Keratinocyte (primary cell): ENCODE measurements around the gene LEKR1. TPM values are rescaled to one million over a fixed set of nuclear protein-coding genes. Genes with fewer than 3 reads are reported as not detected.

ENCODE experiments used
- DNase-seq: peaks from one replicate; pipeline ENCODE4 v3.0.0-alpha.2; 2011; ENCODE audit warnings: low read depth, missing footprints, low spot score
- FAIRE-seq: peaks from 2 replicates; lab custom pipeline; 2011; peaks lifted over from hg19 to GRCh38; lab: Jason Lieb, UNC
- H2AFZ ChIP-seq: 2 replicates; pipeline ENCODE4 v1.6.0; 2012; ENCODE audit warnings: low read length, control low read depth, inconsistent platforms; ENCODE audit not compliant: control insufficient read depth
- H3K27ac ChIP-seq: 2 replicates; pipeline ENCODE4 v1.5.1; 2011; ENCODE audit warnings: low read length; ENCODE audit not compliant: control insufficient read depth, insufficient read depth
- H3K27me3 ChIP-seq: 3 replicates; pipeline ENCODE4 v1.6.0; 2011; ENCODE audit warnings: low read length; ENCODE audit not compliant: control insufficient read depth, insufficient read depth; ENCODE audit errors: extremely low read depth
- H3K36me3 ChIP-seq, 2 experiments: 2 replicates in 1 of 2; 3 replicates in 1 of 2; pipeline ENCODE4 v1.5.1; 2011; ENCODE audit warnings: low read length in 2 of 2, mild to moderate bottlenecking in 1 of 2; ENCODE audit not compliant: control insufficient read depth in 2 of 2, insufficient read depth in 2 of 2; ENCODE audit errors: extremely low read depth in 1 of 2
- H3K4me1 ChIP-seq: 3 replicates; pipeline ENCODE4 v1.5.1; 2011; ENCODE audit warnings: low read length; ENCODE audit not compliant: control insufficient read depth, insufficient read depth; ENCODE audit errors: extremely low read depth
- H3K4me2 ChIP-seq: 3 replicates; pipeline ENCODE4 v1.6.0; 2011; ENCODE audit warnings: low read depth, low read length; ENCODE audit not compliant: control insufficient read depth, insufficient read depth; ENCODE audit errors: extremely low read depth
- H3K4me3 ChIP-seq, 3 experiments: fragments of 200-600 bp in 1 of 3; sonication (generic) in 1 of 3; 2 replicates in 2 of 3; 3 replicates in 1 of 3; pipeline ENCODE4 v1.5.1; 2011 to 2016; ENCODE audit warnings: low read length in 3 of 3, mild to moderate bottlenecking in 3 of 3, control low read depth in 2 of 3, inconsistent platforms in 1 of 3, low read depth in 1 of 3, mixed read lengths in 1 of 3, mixed run types in 1 of 3, moderate library complexity in 1 of 3; ENCODE audit not compliant: control insufficient read depth in 2 of 3, insufficient read depth in 2 of 3; ENCODE audit errors: extremely low read depth in 1 of 3
- H3K79me2 ChIP-seq: 2 replicates; pipeline ENCODE4 v1.6.0; 2012; ENCODE audit warnings: low read length; ENCODE audit not compliant: control insufficient read depth, insufficient read depth
- H3K9ac ChIP-seq: 3 replicates; pipeline ENCODE4 v1.6.0; 2011; ENCODE audit warnings: low read length; ENCODE audit not compliant: control insufficient read depth, insufficient read depth; ENCODE audit errors: extremely low read depth
- H3K9me1 ChIP-seq: 3 replicates; pipeline ENCODE4 v1.6.0; 2011; ENCODE audit warnings: low read length; ENCODE audit not compliant: control insufficient read depth, insufficient read depth; ENCODE audit errors: extremely low read depth
- H3K9me3 ChIP-seq: 2 replicates; pipeline ENCODE4 v1.5.1; 2012; ENCODE audit warnings: low read depth, low read length; ENCODE audit not compliant: control insufficient read depth
- H4K20me1 ChIP-seq: 3 replicates; pipeline ENCODE4 v1.6.0; 2011; ENCODE audit warnings: low read length; ENCODE audit not compliant: control insufficient read depth, insufficient read depth; ENCODE audit errors: extremely low read depth
- CTCF ChIP-seq, 3 experiments: IDR thresholded peaks in 1 of 3; conservative IDR thresholded peaks in 1 of 3; optimal IDR thresholded peaks in 1 of 3; 2 replicates in 2 of 3; 3 replicates in 1 of 3; pipeline versions ENCODE3 to v1.5.1; 2011; ENCODE audit warnings: low read length in 3 of 3, mild to moderate bottlenecking in 3 of 3, moderate library complexity in 2 of 3, control low read depth in 1 of 3, inconsistent platforms in 1 of 3; ENCODE audit not compliant: insufficient read depth in 2 of 3; ENCODE audit errors: extremely low read depth in 1 of 3
- EZH2 ChIP-seq: IDR thresholded peaks from one replicate; pipeline ENCODE4 v1.6.1; 2012; ENCODE audit warnings: inconsistent platforms, mild to moderate bottlenecking, low read length, moderate library complexity
- dilution Hi-C: fragments of 300-500 bp; cut with MboI; formaldehyde crosslinking; loops from one replicate; pipeline ENCODE4 v1.7.0; 2020; ENCODE audit warnings: low sequenced_read_pairs; ENCODE audit not compliant: extremely low pct_ligation_motif_present
- polyA plus RNA-seq, 5 experiments: library from polyadenylated mRNA; depleted of rRNA in 3 of 5; stranded (reverse) in 3 of 5; stranded (forward) in 1 of 5; unstranded in 1 of 5; fragments of >200 nt; gene quantifications; 1 replicate in 1 of 5; 2 replicates in 3 of 5; 3 replicates in 1 of 5; pipeline versions ENCODE4 v1.2.1 to v1.2.3, GENCODE V29; 2011 to 2012; ENCODE audit warnings: missing spikeins in 2 of 5, low read depth in 1 of 5, low replicate concordance in 1 of 5

LEKR1 gene
- polyA plus RNA-seq, 1 donor (not counting 4 experiments of a cell fraction or from before 2014, with no cell fraction given): 0.63 TPM

- dilution Hi-C loops: no loop called here
- Histone ChIP-seq H3K9me3 (no peaks in the 10 kb centered on the region), H3K27ac (no peak overlapping the region), H3K79me2 (no peaks in the 10 kb centered on the region), H3K4me3 (no peak overlapping the region), H3K9me1 (no peaks in the 10 kb centered on the region), H3K36me3 (no peaks in the 10 kb centered on the region), H3K9ac (no peak overlapping the region), H2AFZ (no peak overlapping the region), H3K4me1 (peaks cover 10% of the 10 kb centered on the region), H4K20me1 (no peaks in the 10 kb centered on the region), H3K4me2 (no peak overlapping the region), H3K27me3 (no peaks in the 10 kb centered on the region)
- TF ChIP-seq EZH2 (no peak), CTCF (optimal IDR thresholded peaks at IDR 0.05 in 1 of 3, IDR thresholded peaks at IDR 0.05 in 1 of 3, conservative IDR thresholded peaks at IDR 0.05 in 1 of 3; ENCODE audit: extremely low read depth in 1 of 3, insufficient read depth in 2 of 3, low read length in 3 of 3) (no peak)
- no peak for FAIRE-seq
- no peak for DNase-seq
These were observed 148.8 kb downstream of the LEKR1 start for GRCh38 chr3:156974931-156975330.

- DNase-seq (no peak), FAIRE-seq (no peak)
- Histone ChIP-seq H3K79me2 (no peaks in the 10 kb centered on the region), H3K9me3 (no peaks in the 10 kb centered on the region), H4K20me1 (no peaks in the 10 kb centered on the region), H3K4me2 (no peak overlapping the region), H3K27me3 (no peaks in the 10 kb centered on the region), H2AFZ (no peak overlapping the region), H3K27ac (no peak overlapping the region), H3K4me1 (peaks cover 10% of the 10 kb centered on the region), H3K36me3 (no peaks in the 10 kb centered on the region), H3K9ac (no peak overlapping the region), H3K9me1 (no peaks in the 10 kb centered on the region), H3K4me3 (no peak overlapping the region)
- dilution Hi-C loops: no loop called here
- no peak for TF ChIP-seq EZH2
- no peak for TF ChIP-seq CTCF (optimal IDR thresholded peaks at IDR 0.05 in 1 of 3, IDR thresholded peaks at IDR 0.05 in 1 of 3, conservative IDR thresholded peaks at IDR 0.05 in 1 of 3; ENCODE audit: extremely low read depth in 1 of 3, insufficient read depth in 2 of 3, low read length in 3 of 3)
These were observed 149.6 kb downstream of the LEKR1 start for GRCh38 chr3:156975721-156976120.
